Upper lobe of left lung (tissue), 6 donors: ENCODE data around the gene SAPCD2. TPM values are rescaled to one million over a fixed set of nuclear protein-coding genes. Genes with fewer than 3 reads are reported as not detected.

Experiments used
- ATAC-seq, 2 donors: fragments of 200-7000 bp; cut with Tn5 transposase; one replicate each; pipeline ENCODE4 v1.9.1; 2022; ENCODE audit warnings: mild to moderate bottlenecking in 2 of 2, moderate library complexity in 2 of 2; ENCODE audit not compliant: low FRiP score in 2 of 2
- DNase-seq, 2 donors: peaks; one replicate each; pipeline ENCODE4 v3.0.0-alpha.2; 2019 to 2020
- H3K27ac ChIP-seq, 4 donors: fragments of 200-600 bp; sonication (generic); one replicate each; pipeline ENCODE4 v1.5.1; 2016 to 2019
- H3K27me3 ChIP-seq, 4 donors: fragments of 200-600 bp; sonication (generic); one replicate each; pipeline ENCODE4 v1.5.1; 2017 to 2019
- H3K36me3 ChIP-seq, 4 donors: fragments of 200-600 bp; sonication (generic); one replicate each; pipeline ENCODE4 v1.5.1; 2016 to 2019
- H3K4me1 ChIP-seq, 4 donors: fragments of 200-600 bp; sonication (generic); one replicate each; pipeline ENCODE4 v1.5.1; 2018 to 2019
- H3K4me3 ChIP-seq, 4 donors: fragments of 200-600 bp; sonication (generic); one replicate each; pipeline ENCODE4 v1.5.1; 2017 to 2019; ENCODE audit warnings: mild to moderate bottlenecking in 2 of 4, moderate library complexity in 1 of 4
- H3K9me3 ChIP-seq, 4 donors: fragments of 200-600 bp; sonication (generic); one replicate each; pipeline ENCODE4 v1.5.1; 2018 to 2019
- EP300 ChIP-seq, 4 donors: sonication (generic); formaldehyde crosslinking; IDR thresholded peaks; one replicate each; pipeline ENCODE4 v1.5.1; 2017; ENCODE audit warnings: antibody characterized with exemption in 4 of 4, control low read depth in 2 of 4
- POLR2A ChIP-seq, 4 donors: fragments of 450-650 bp; IDR thresholded peaks; one replicate each; pipeline ENCODE4 v1.5.1; 2016 to 2017; ENCODE audit warnings: antibody characterized with exemption in 4 of 4, mild to moderate bottlenecking in 2 of 4
- POLR2AphosphoS5 ChIP-seq, 2 donors: sonication (generic); formaldehyde crosslinking; IDR thresholded peaks; one replicate each; pipeline ENCODE4 v1.5.1; 2017; ENCODE audit warnings: antibody characterized with exemption in 2 of 2
- WGBS, 2 donors: methylation state at CpG; one replicate each; pipeline ENCODE4 v1.1.5; 2017 to 2018; 5-methylcytosine and 5-hydroxymethylcytosine counted together
- total RNA-seq, 6 donors: library from RNA; depleted of rRNA in 4 of 6; stranded (reverse); fragments of >200 nt in 4 of 6; gene quantifications; one replicate each; pipeline versions ENCODE4 v1.1.0 to v1.2.1, GENCODE V29; 2016 to 2021
- TF ChIP-seq, protein P1 (sequence below), 6 experiments: fragments of 450-650 bp in 4 of 6; fragments of 200-600 bp in 2 of 6; sonication (generic) in 2 of 6; IDR thresholded peaks; one replicate each; pipeline ENCODE4 v1.5.1; 2016 to 2019; ENCODE audit warnings: antibody characterized with exemption in 6 of 6
- donor health status: DM: no; HTN: no; CAD: no; lungs with moderate emphysema.
- donor health status: DM: no; HTN: yes; CAD: no; lungs with severe emphysema.

The SAPCD2 gene
- total RNA-seq, 6 donors from 2014 or later: 0.69 to 6.8 (median 1.4) TPM

GRCh38 chr9:137084526-137084925 is 14.2 kb upstream of the SAPCD2 start:
- ATAC-seq (no peak), DNase-seq (no peak)
- 73 to 74% methylated on average over 3 to 9 of the region's 9 CpGs for WGBS, 2 donors
- H3K4me1 ChIP-seq: peaks cover 13 to 31% (median 17%) of the 10 kb centered on the region in 4 donors
- TF ChIP-seq POLR2AphosphoS5 (IDR thresholded peaks at IDR 0.05) (no peak), POLR2A (IDR thresholded peaks at IDR 0.05) (no peak)
- TF ChIP-seq, protein P1, sequence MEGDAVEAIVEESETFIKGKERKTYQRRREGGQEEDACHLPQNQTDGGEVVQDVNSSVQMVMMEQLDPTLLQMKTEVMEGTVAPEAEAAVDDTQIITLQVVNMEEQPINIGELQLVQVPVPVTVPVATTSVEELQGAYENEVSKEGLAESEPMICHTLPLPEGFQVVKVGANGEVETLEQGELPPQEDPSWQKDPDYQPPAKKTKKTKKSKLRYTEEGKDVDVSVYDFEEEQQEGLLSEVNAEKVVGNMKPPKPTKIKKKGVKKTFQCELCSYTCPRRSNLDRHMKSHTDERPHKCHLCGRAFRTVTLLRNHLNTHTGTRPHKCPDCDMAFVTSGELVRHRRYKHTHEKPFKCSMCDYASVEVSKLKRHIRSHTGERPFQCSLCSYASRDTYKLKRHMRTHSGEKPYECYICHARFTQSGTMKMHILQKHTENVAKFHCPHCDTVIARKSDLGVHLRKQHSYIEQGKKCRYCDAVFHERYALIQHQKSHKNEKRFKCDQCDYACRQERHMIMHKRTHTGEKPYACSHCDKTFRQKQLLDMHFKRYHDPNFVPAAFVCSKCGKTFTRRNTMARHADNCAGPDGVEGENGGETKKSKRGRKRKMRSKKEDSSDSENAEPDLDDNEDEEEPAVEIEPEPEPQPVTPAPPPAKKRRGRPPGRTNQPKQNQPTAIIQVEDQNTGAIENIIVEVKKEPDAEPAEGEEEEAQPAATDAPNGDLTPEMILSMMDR (IDR thresholded peaks at IDR 0.05): no peak
- H3K27ac ChIP-seq: no peak overlapping the region
- no peaks in the 10 kb centered on the region for H3K27me3 ChIP-seq
- H3K36me3 ChIP-seq: peaks cover 0 to 42% (median 29%) of the 10 kb centered on the region in 4 donors
- no peaks in the 10 kb centered on the region for H3K9me3 ChIP-seq
- H3K4me3 ChIP-seq: no peak overlapping the region

- WGBS, 2 donors: 80 to 85% methylated on average over 8 to 11 of the region's 12 CpGs
- Histone ChIP-seq H3K36me3 (peaks cover 0 to 51% (median 37%) of the 10 kb centered on the region in 4 donors), H3K27me3 (no peaks in the 10 kb centered on the region), H3K9me3 (no peaks in the 10 kb centered on the region), H3K4me1 (peaks cover 17 to 42% (median 19%) of the 10 kb centered on the region in 4 donors), H3K27ac (peak overlapping the region in 2 of 4 donors; percentile 23 to 40), H3K4me3 (no peak overlapping the region)
- ATAC-seq: peak in 1 of 2 donors; percentile 41
- TF ChIP-seq, protein P1 (IDR thresholded peaks at IDR 0.05): no peak
- no peak for TF ChIP-seq EP300 (IDR thresholded peaks at IDR 0.05)
- TF ChIP-seq POLR2AphosphoS5 (IDR thresholded peaks at IDR 0.05): no peak
- no peak for TF ChIP-seq POLR2A (IDR thresholded peaks at IDR 0.05)
- no peak for DNase-seq
These were observed 13.1 kb upstream of the SAPCD2 start for GRCh38 chr9:137083394-137084004.

- no peak overlapping the region for H3K4me3 ChIP-seq
- H3K4me1 ChIP-seq: peaks cover 21 to 46% (median 24%) of the 10 kb centered on the region in 4 donors
These were observed 12.6 kb upstream of the SAPCD2 start for GRCh38 chr9:137082925-137083290.

GRCh38 chr9:137082222-137082924 is 12.0 kb upstream of the SAPCD2 start:
- Histone ChIP-seq H3K36me3 (peaks cover 0 to 51% (median 37%) of the 10 kb centered on the region in 4 donors), H3K4me1 (peaks cover 18 to 46% (median 21%) of the 10 kb centered on the region in 4 donors), H3K4me3 (no peak overlapping the region), H3K9me3 (no peaks in the 10 kb centered on the region), H3K27ac (no peak overlapping the region), H3K27me3 (peaks cover 0 to 3% (median 0%) of the 10 kb centered on the region in 4 donors)
- WGBS, 2 donors: 96% methylated on average over 15 of the region's 16 CpGs; no CpG with 5 or more reads in 1 of the 2 donors
- no peak for ATAC-seq
- TF ChIP-seq, protein P1 (IDR thresholded peaks at IDR 0.05): no peak
- TF ChIP-seq POLR2AphosphoS5 (IDR thresholded peaks at IDR 0.05) (no peak), EP300 (IDR thresholded peaks at IDR 0.05) (no peak), POLR2A (IDR thresholded peaks at IDR 0.05) (no peak)
- DNase-seq: no peak

More at GRCh38 chr9:137082925-137083290, 12.6 kb upstream of the SAPCD2 start:
- 92 to 94% methylated on average over 7 to 8 of the region's 8 CpGs for WGBS, 2 donors
- DNase-seq: no peak
- Histone ChIP-seq H3K27me3 (no peaks in the 10 kb centered on the region), H3K36me3 (peaks cover 0 to 51% (median 37%) of the 10 kb centered on the region in 4 donors), H3K9me3 (no peaks in the 10 kb centered on the region), H3K27ac (peak overlapping the region in 1 of 4 donors; percentile 23)
- TF ChIP-seq, protein P1 (IDR thresholded peaks at IDR 0.05): no peak
- TF ChIP-seq POLR2A (IDR thresholded peaks at IDR 0.05) (no peak), POLR2AphosphoS5 (IDR thresholded peaks at IDR 0.05) (no peak), EP300 (IDR thresholded peaks at IDR 0.05) (no peak)
- no peak for ATAC-seq
